Stimulated activated CD8-positive, alpha-beta memory T cell treated with anti-CD3 and anti-CD28 coated beads, Interleukin-7, amount 100 ng/mL, for 1 hour (primary cell): ENCODE data around the gene CCDC197.

ENCODE experiments used
- DNase-seq, 2 donors: peaks; one replicate each; pipeline ENCODE4 v3.0.0-alpha.2; 2020; ENCODE audit warnings: low read depth in 2 of 2

CCDC197 gene

DNA sequence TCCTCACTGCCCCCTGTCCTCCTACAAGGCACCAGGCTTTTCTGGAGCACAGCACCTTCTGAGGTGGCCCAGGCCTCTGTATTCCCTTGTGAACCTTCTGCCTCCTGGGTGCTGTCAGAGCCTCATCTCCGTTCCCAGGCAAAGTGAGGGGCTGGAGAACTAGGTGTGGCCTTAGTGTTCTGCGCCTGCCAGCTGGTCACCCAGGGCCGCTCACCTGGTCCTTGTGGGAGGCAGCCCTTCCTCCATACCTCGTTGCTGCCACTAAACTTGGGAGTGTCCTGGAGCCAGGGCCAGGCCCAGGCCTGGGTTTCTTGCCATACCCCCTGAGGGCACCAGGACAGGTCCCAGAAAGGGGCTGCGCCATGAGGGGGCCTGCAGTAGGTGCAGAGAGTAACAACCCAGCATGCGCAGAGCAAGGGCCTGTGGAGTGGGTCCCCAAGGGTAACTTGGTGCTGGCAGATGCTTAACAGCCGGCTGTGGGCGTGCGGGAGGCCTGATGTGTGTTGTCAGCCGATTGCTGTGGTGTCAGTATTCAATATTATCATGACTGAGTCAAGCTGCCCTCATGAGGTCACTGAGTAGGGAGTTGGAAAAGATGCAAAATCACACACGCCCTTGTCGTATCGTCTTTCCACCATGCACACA is 46.1 kb downstream of the CCDC197 start:
- DNase-seq: no peak

DNA sequence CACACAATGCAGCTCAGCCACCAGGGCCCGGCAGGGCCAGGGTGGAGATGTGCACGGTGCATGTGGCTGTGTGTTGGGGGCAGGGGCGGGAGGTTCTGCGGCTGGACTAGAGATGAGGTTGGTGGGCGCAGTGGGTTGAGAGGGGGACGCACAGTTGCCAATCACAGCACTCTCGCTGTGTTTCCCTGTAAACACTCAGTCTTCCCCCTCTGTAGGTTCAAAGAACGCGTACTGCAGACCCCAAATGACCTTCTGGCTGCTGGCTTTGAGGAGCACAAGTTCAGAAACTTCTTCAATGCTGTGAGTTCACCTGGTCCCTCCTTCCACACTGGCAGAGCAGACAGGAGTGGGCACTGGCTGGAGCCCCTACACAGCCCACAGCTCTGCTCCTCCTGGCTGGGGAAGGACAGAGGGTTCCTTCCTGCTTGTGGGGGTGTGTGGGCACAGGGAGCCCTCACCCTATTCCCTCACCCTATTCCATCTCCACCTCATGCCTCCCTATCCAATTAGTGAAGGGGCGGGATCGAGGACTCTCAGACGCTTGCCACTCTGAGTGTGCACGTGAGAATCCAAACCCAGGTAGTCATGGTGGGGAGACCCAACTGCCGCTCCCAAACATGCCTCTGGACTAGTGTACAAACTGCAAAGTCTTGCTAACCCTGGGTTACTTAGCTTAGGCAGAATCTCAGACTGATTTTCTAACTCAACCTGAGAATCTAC is 46.8 kb downstream of the CCDC197 start:
- DNase-seq: no peak

DNA sequence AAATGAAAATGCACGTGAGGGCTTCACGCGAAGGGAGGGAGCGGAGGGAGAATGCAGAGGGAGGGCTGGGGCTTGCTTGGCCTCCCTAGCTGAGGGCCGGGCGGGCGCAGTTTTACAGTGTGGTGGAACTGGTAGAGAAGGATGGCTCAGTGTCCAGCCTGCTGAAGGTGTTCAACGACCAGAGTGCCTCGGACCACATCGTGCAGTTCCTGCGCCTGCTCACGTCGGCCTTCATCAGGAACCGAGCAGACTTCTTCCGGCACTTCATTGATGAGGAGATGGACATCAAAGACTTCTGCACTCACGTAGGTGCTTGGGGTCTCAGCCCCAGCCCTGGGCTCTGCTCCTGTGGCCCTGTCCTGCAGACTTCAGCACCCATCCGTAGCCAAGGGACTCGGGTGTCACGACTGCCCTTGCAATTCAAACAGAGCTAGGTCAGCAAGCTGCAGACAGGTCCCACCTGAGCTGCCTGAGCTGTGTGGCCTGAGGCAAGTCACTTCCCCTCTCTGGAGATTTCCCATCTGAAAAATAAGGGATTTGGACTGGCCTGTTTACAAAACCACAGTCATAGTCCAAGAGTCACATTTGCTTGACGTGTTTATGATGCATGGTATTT is 47.5 kb downstream of the CCDC197 start:
- DNase-seq: no peak

DNA sequence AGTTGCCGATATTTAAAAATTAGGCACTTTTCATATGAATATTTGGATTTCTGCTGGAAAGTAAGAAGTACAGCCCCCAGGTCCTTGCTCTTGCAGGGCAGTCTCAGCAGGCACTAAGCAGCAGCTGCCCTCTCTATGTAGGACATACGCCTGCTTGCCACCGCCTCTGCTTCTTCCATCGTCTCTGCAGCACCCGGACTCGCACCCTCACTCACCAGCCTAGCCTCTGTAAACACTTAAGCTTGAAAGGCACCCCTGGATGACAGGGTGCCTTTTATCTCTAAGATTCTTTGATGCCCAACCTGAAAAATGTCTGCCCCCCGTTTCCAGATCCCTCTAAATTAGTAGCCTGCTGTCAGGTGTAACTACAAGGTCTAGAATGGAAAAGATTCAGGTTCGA is 48.0 kb downstream of the CCDC197 start:
- DNase-seq: no peak

DNA sequence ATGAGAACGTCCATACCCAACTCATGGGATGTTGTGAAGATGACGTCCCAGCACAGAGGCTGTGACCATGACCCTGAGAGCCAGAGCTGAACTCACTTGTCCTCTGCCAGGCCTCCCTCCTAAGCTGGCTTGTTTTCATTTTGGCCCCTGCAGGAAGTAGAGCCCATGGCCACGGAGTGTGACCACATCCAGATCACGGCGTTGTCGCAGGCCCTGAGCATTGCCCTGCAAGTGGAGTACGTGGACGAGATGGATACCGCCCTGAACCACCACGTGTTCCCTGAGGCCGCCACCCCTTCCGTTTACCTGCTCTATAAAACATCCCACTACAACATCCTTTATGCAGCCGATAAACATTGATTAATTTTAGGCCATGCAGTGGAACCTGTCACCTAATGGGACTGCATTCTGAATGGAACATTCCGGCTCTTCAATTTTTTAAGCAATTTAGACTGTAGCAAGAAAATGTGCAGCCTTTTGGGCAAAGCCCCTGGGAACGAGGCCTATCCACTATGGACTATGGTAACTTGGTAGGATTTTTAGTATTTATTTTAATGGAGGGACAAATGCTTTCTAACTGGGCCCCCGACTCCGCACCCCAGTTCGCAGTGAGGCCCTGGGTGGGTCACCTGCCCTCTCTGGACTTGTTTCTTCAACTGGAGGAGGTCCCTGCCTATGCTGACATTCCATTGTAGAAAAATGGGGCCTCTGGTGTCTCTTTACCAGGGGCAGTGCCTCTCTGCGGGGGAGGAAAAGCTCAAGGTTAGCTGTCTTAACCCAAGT is 48.7 kb downstream of the CCDC197 start:
- no peak for DNase-seq

DNA sequence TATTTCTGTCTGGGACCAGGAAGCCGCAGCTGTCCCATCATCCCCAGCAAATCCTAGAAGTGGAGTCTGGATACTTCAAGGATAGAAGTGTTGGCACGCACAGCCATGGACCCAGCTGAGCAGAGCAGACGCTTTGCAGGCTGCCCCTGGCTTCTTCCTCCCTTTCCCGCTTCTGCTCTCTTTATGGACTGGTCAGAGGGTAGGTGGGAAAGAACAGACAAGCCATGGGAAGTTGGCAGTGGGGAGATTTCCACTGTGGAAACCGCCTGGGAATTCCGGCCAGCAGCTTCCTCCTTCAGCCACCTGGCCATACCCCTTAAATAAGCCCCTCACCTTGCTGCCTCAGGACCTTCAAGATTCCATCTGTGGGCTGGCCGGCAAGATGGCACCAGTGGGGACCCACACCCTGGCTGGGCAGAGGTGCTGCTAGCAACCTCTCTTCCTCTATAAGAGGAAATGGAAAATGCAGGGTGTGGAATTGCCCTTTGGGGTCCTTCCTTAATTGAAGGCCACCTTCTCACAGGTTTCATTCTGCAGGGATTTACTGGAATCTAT is 49.7 kb downstream of the CCDC197 start:
- DNase-seq: no peak

DNA sequence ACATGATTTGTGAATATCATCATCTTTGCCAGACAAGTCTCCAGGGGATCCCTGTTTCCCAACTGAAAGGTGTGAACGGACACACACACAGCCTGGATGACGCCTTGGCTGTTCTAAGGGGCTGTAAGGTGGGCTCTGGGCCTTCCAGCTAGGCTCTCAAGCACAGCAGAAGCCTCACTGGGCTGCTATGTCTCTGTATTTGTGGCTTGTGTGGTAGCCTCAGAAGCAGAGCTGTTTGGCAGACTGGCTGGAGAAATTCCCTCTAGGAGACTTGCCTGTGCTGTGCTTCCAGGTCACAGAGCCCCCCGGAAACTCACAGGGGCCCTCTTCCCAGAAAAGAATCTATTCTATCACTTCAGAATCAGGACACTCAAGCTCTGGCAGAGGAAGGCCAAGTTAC is 50.5 kb downstream of the CCDC197 start:
- no peak for DNase-seq

DNA sequence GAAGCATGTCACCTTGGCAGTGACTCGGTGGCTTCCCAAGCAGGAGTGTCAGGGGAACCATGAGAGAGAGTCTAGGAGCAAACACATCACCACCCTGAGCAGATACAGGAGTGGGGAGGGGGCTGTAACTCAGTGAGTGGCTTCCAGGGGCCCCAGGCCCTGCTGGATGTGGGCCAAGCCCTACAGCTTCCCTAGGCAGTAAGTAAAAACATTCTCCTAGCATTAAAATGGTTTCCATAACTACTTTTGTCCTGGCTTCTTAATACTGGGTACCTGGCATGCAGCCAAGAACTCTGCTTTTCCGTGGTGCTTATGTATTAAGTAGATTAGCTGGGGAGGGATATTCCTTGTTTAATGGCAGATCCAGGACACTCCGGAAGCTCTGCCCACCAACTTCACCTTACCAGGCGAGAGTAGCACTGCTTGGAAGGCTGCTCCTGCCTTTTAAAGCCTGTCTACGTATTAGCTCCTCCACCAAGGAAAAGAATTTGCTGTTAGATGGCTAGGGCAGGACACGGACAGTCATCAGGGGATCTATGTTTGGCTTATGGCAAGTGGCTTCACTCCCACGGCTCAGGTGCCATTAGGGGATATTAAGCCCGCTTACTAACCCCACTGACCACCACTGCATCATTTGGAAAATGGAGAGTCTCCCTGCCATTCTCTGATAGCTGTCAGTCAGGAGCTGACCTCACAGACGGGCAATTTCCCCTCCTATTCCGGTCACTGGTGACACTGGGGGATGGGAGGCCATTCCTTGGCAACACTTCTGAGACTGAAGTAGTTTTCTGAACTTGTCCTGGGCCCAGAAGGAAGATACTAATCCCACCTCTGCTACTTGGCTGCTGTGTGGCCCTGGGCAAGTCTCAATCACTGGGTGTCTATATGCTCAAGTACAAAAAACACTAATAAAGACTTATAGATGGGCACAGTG is 51.9 kb downstream of the CCDC197 start:
- DNase-seq: no peak

DNA sequence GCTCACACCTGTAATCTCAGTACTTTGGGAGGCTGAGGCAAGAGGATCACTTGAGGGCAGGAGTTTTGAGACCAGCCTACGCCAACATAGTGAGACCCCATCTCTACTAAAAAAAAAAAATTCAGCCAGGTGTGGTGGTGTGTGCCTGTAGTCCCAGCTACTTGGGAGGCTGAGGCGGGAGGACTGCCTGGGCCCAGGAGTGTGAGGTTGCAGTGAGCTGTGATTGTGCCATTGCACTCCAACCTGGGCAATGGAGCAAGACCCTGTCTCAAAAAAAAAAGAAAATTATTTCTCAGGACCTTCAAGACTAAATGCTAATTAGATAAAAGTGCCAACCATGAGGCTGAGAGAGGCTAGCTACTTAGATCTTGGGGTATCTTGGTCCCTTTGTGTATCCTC is 52.5 kb downstream of the CCDC197 start:
- DNase-seq: no peak

DNA sequence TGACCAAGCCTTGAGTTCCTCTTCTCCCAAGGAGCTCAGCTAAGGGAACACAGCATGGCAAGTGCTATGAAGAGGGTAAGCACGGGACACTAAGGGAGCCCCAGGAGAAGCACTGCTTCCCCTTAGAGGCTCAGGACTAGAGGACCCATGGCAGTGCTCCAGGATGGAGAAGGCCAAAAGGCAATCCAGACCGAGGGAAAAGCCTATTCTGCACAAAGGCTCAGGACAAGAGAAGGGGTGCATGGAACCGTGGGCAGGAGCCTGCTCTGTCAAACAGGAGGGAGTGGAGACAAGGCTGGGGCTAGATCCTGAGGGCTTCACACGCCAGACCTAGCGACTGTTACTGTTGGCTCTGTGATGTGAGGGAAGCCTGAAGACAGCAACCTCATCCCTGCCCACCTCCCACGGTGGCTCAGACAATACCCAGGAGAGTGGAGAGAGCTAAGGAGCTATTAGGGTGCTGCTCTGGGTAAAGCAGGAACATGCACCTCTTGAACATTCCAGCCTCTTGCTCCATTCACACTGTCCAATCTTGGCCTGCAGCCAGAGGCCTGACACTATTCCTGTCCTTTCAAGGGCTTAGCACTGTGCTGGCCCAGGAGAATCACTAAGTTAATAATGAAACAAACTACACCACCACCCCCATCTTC is 53.3 kb downstream of the CCDC197 start:
- DNase-seq: no peak

DNA sequence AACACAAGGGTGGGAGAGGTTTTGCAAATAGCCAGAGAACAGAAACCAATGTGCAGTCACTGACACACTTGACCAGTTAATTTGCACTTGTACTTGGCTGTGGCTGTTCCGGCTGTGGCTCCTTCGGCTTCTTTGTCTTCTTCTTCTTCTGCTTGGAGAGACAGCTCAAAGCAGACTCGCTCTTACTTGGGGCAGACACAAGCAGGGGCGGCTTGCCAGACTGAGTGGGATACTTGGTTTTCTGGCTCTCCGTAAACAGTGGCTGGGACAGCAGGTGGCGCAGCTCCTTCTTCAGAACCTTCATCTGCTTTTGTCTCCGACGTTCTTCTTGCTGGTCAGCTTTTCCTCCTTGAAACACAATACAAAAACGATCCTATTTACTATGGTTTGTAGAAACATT is 54.0 kb downstream of the CCDC197 start:
- no peak for DNase-seq

DNA sequence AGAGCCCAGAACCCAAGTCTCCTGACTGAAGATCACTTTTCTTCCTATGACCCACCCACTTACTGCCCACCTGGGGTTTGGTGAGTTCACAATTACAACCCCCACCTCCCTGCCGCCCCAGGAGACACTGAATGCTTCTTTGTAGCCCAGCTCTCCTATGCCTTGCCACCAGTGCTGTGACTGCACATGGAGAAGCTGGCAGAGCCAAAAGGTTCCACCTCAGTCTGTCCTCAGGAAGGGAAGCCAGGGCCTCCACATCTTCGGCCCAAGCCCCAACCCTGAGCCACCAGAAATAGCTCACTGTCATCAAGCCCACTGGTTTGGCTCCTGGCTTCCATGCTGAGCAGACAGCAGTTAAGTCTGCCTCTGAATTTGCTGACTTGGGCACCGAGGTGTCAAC is 54.7 kb downstream of the CCDC197 start:
- no peak for DNase-seq

DNA sequence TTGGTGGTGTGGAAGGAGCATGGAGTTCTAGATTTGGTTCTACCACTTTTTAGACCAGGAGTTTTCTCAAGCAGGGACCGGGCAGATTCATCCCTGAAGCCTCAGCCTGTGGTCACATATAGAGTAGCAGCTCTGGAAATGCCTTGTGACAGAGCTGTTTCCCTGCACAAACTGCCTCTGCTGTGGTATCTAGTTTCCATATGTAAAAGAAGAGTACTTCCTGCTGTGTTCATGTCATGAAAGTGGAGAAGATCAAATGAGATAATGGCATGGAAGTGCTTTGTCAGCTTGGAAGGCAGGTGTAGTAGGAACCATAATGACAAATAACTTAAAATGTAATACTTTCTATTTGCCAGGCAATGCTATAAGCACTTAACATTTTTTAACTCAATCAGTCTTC is 55.1 kb downstream of the CCDC197 start:
- no peak for DNase-seq

DNA sequence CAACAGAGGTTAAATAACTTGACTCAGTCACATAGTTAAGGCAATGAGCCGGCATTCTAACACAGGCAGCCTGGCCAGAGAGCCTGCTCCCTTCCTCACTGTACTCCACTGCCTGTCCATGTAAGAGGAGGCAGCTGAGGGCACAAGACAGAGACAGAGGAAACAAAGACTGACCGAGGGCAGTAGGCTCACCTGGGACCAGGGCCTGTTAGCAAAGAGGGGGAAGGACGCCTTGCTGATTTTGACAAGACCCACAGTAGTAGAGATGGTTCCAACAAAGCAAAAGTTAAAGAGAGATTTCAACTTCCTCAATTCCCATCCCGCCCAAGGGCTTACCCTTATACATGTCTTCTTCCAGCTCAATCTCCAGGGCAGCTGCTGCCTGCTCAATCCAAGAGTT is 55.6 kb downstream of the CCDC197 start:
- no peak for DNase-seq

DNA sequence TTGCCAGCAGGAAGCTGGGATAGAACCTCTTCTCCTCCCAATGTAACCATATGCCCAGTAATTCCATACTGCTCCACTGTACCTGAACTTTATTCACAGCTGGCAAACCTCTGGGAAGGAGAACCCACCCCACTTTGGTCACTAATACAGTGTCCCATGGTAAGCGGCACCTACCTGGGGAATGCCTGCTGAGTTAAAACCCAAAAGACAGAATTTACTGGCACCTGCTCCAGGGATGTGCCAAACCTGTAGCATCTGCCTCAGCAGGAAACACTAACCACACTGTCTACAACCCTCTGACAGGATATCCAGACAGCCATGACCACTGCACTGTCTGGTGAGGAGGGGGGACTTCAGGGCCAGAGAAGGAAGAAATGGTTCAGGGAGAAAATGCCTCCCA is 57.3 kb downstream of the CCDC197 start:
- DNase-seq: no peak

DNA sequence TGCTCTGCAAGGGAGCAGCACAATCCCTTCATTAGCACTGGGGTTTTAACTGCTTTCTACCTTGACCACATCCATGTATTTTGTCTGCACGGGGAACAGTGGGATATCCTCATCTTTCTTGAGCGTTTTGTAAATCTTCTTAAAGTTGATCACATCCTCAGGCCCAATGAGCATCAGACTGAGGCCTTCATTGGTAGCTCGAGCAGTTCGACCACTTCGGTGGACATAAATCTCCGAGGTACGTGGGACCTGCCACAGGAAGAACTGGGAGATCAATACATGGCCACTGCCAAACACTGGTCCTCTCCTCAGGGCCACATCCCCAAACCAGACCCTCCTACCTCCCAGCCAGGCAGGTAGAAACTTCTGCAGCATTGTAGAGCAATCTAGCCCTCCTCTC is 57.8 kb downstream of the CCDC197 start:
- DNase-seq: no peak

DNA sequence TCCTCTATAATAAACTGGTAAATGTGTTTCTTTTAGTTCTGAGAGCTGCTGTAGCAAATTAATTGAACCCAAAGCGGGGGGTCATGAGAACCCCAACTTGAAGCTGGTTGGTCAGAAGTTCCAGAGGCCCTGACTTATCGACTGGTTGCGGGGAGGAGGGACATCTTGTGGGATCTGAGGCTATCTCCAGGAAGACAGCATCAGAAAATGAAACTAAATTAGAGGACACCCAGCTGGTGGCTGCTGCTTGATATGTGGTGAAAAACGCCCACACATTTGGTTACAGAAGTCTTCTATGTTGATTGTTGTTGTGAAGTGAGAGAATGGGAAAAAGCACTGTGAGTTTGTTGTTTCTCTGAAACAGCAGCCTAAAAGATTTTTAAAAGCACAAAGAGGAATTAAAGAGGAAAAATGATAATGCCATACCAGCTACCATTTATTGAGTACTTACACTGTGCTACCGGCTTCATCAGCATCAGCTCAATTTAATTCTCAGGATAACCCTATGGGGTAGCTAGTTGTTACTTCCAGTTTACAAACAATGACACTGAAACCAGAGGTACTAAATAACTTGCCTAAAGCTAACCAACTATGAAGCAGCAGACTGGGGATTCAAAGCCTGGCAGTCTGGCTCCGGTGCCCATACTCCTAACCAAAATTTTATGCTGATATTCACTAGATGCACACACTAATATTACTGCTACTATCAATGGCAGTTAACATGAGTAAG is 59.6 kb downstream of the CCDC197 start:
- DNase-seq: no peak

DNA sequence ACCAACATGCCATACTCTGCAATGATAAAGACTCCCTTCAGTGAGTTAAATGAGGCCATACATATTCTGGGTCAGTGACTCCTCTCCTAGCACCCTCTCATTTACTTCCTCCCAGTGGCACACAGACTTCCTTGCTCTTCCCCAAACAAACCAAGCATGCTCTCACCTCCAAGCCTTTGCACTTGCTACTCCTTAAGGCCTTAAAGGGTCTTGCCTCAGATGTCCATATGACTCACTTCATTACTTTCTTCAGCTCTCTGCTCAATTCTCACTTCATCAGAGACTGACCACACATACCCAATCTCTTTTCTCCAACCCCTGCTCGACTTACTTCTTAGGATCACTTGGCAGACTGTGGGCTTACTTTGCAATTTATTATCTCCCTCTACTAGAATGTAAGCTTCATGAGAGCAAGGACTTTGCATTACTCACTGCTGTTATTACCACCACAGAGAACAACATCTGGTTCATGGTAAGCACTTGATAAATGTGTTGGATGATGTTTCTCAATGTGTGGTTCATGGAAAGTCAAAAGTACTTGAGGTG is 61.1 kb downstream of the CCDC197 start:
- DNase-seq: no peak
